ENCODE measurements around the gene EXOG.

EXOG gene

GRCh38 chr3:38534604-38535003, 38.5 kb downstream of the EXOG start:
- TF ChIP-seq SIN3A (IDR thresholded peaks at IDR 0.05; ENCODE audit: borderline replicate concordance, insufficient read depth, low read length) (no peak), FOXP2 (optimal IDR thresholded peaks at IDR 0.05; ENCODE audit: borderline replicate concordance, extremely low read depth, extremely low read length, insufficient read depth) (no peak), POLR2AphosphoS5 (IDR thresholded peaks at IDR 0.05; ENCODE audit: low read depth, low read length) (no peak), REST (IDR thresholded peaks at IDR 0.05; ENCODE audit: insufficient read depth in 1 of 2, low read depth in 2 of 2, low read length in 2 of 2) (no peak), TAF1 (IDR thresholded peaks at IDR 0.05; ENCODE audit: borderline replicate concordance, insufficient read depth, low read length) (no peak)

DNA sequence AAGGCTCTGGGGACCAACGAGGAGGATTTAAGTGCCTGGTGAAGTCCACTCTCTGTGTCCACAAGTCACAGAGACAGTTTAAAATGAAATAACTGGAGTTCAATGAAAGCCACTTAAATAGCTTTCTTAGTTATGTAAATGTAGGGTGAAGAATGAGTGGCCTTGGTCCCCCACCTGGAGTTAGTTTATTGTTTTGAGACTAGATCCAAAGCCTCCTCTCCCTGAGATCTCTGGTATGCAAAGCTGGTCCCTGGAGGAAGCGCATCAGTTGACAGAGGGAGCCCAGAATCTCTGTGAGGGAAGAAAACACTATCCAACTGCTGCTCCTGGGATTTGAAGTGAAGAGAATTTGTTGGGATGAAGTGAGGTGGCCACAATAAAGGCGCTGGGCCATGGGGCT, 40.5 kb downstream of the EXOG start:
- TF ChIP-seq SIN3A (IDR thresholded peaks at IDR 0.05; ENCODE audit: borderline replicate concordance, insufficient read depth, low read length) (no peak), FOXP2 (optimal IDR thresholded peaks at IDR 0.05; ENCODE audit: borderline replicate concordance, extremely low read depth, extremely low read length, insufficient read depth) (no peak), REST (IDR thresholded peaks at IDR 0.05; ENCODE audit: insufficient read depth in 1 of 2, low read depth in 2 of 2, low read length in 2 of 2) (no peak), POLR2AphosphoS5 (IDR thresholded peaks at IDR 0.05; ENCODE audit: low read depth, low read length) (no peak), TAF1 (IDR thresholded peaks at IDR 0.05; ENCODE audit: borderline replicate concordance, insufficient read depth, low read length) (no peak)

- TF ChIP-seq SIN3A (IDR thresholded peaks at IDR 0.05; ENCODE audit: borderline replicate concordance, insufficient read depth, low read length), result no peak
- TF ChIP-seq FOXP2 (optimal IDR thresholded peaks at IDR 0.05; ENCODE audit: borderline replicate concordance, extremely low read depth, extremely low read length, insufficient read depth), result no peak
- TF ChIP-seq REST (IDR thresholded peaks at IDR 0.05; ENCODE audit: insufficient read depth in 1 of 2, low read depth in 2 of 2, low read length in 2 of 2), result no peak
- TF ChIP-seq TAF1 (IDR thresholded peaks at IDR 0.05; ENCODE audit: borderline replicate concordance, insufficient read depth, low read length), result no peak
- TF ChIP-seq POLR2AphosphoS5 (IDR thresholded peaks at IDR 0.05; ENCODE audit: low read depth, low read length), result no peak
Observed at GRCh38 chr3:38538773-38539353, 42.7 kb downstream of the EXOG start.

GRCh38 chr3:38541806-38542205, 45.7 kb downstream of the EXOG start:
- TF ChIP-seq TAF1 (IDR thresholded peaks at IDR 0.05; ENCODE audit: borderline replicate concordance, insufficient read depth, low read length) (no peak), SIN3A (IDR thresholded peaks at IDR 0.05; ENCODE audit: borderline replicate concordance, insufficient read depth, low read length) (no peak), POLR2AphosphoS5 (IDR thresholded peaks at IDR 0.05; ENCODE audit: low read depth, low read length) (no peak), FOXP2 (optimal IDR thresholded peaks at IDR 0.05; ENCODE audit: borderline replicate concordance, extremely low read depth, extremely low read length, insufficient read depth) (no peak), REST (IDR thresholded peaks at IDR 0.05; ENCODE audit: insufficient read depth in 1 of 2, low read depth in 2 of 2, low read length in 2 of 2) (no peak)

Data from PFSK-1 (cell line).